ENCODE results near the gene THRAP3. TPM values are rescaled to one million over a fixed set of nuclear protein-coding genes. Genes with fewer than 3 reads are reported as not detected.
A peak's percentile ranks its signal among the peaks of the same experiment; 100 is the strongest.

THRAP3 gene
- total and polyA plus RNA-seq, 2 of the 8 experiments (the other 6 are each of a cell fraction or from before 2014, with no cell fraction given) = 40.2 to 183 TPM

DNA sequence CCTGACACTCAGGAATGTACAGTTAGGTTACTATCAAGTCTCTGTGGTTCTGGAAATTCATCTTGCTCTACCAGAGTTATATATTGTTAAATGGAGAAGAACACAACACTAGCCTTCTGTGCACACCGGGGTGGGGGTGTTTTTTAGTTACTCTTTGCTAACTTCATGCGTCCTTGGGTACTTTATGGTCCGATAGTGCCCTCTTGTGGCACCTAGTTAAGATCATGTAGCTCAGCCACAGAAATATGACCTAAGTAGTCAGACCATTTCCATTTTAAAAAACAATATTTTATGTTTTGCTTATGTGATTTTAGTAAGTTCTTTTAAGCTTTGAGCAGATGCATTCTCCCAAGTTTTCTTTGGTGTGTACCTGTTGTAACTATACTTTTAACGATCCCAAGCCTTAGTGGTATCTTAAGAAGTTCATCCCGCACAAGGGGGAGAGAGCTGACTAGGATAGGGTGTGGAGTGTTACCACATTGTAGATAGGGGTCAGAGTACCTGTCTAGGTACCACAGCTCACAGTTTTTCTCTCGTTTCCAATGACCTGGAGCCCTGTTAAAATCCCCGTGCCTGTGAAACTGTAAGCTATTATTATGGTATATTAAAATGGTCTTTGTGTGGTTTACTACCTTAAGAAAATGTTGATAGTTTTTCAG is 61.3 kb downstream of the THRAP3 start:
- H3K4me2 ChIP-seq (ENCODE audit: insufficient read depth in 1 of 2, low read depth in 2 of 2, low read length in 2 of 2) = no peak overlapping the region
- H3K4me3 ChIP-seq (ENCODE audit: extremely low read depth in 1 of 4, insufficient read depth in 2 of 4, low read depth in 3 of 4, low read length in 4 of 4) = no peak overlapping the region
- no peak overlapping the region for H2BK12ac ChIP-seq (ENCODE audit: low read depth, low read length)
- no peak overlapping the region for H3K23ac ChIP-seq (ENCODE audit: insufficient read length)
- H2BK20ac ChIP-seq (ENCODE audit: low read length) = no peak overlapping the region
- H4K91ac ChIP-seq (replicated peaks; ENCODE audit: insufficient read length, low read length) = no peak overlapping the region
- no peaks in the 10 kb centered on the region for H3K27me3 ChIP-seq (replicated peaks in 1 of 4; ENCODE audit: control insufficient read depth in 3 of 4, extremely low read depth in 1 of 4, insufficient read depth in 3 of 4, low read length in 3 of 4)
- CTCF ChIA-PET (ENCODE audit: partially characterized antibody) = interaction anchor here (0.5 to 3.8 kb wide), 43 partner anchors 9 to 619 kb away, joined by 3 to 68 read pairs (median 4); partner anchors contain the start of genes SH3D21, THRAP3 and TRAPPC3
- no peak overlapping the region for H3K9ac ChIP-seq (replicated peaks in 1 of 4; ENCODE audit: extremely low read depth in 1 of 4, low read depth in 3 of 4, low read length in 3 of 4)
- H2AFZ ChIP-seq (ENCODE audit: low read length) = no peak overlapping the region
- no peak overlapping the region for H3K14ac ChIP-seq (ENCODE audit: insufficient read length)
- H3K4ac ChIP-seq (replicated peaks; ENCODE audit: insufficient read length, low read depth, low read length) = no peak overlapping the region
- POLR2A ChIA-PET (ENCODE audit: partially characterized antibody) = interaction anchor here (0.7 to 1.4 kb wide), 5 partner anchors 16 to 136 kb away, joined by 3 to 4 read pairs (median 3); partner anchors contain the start of gene TRAPPC3
- H3K56ac ChIP-seq (replicated peaks; ENCODE audit: insufficient read length, low read depth, low read length) = no peak overlapping the region
- peaks cover 0 to 27% of the 10 kb centered on the region in 2 experiments; a peak in 2 of 4 replicates for H3K79me2 ChIP-seq (ENCODE audit: control insufficient read depth in 1 of 2, insufficient read depth in 2 of 2, low read length in 2 of 2)
- H3K4me1 ChIP-seq (replicated peaks in 1 of 4; ENCODE audit: control insufficient read depth in 3 of 4, insufficient read depth in 4 of 4, low read length in 3 of 4) = no peaks in the 10 kb centered on the region
- H4K8ac ChIP-seq (ENCODE audit: extremely low read depth, insufficient read depth, low read length) = no peak overlapping the region
- peak; percentile 28 for FAIRE-seq
- no peak overlapping the region for H2AK5ac ChIP-seq (ENCODE audit: low read depth, low read length)
- H2BK5ac ChIP-seq (ENCODE audit: low read depth, low read length) = no peak overlapping the region
- H2BK120ac ChIP-seq (replicated peaks; ENCODE audit: low read depth, low read length) = no peak overlapping the region
- H3K79me1 ChIP-seq (ENCODE audit: low read depth, low read length) = no peaks in the 10 kb centered on the region
- H3K27ac ChIP-seq (ENCODE audit: low read depth, low read length) = no peak overlapping the region
- DNase-seq (ENCODE audit: low read depth in 1 of 2, low spot score in 2 of 2) = peak in 1 of 2 experiments; percentile 53
- peaks cover 23 to 62% (median 52%) of the 10 kb centered on the region in 4 experiments for H3K36me3 ChIP-seq (ENCODE audit: control insufficient read depth in 2 of 4, insufficient read depth in 4 of 4, low read length in 3 of 4)
- no peaks in the 10 kb centered on the region for H3K9me3 ChIP-seq (ENCODE audit: insufficient read depth in 2 of 2, low read depth in 1 of 2, low read length in 1 of 2)
- H4K20me1 ChIP-seq (replicated peaks in 1 of 2; ENCODE audit: control insufficient read depth in 1 of 2, insufficient read depth in 2 of 2, low read length in 2 of 2) = peaks cover 4 to 11% of the 10 kb centered on the region in 2 experiments
- 61% methylated on average over 7 of the region's 7 CpGs; no CpG with 5 or more reads in 1 of the 2 experiments for WGBS, 2 experiments (ENCODE audit: extremely low coverage in 1 of 2, insufficient coverage in 1 of 2, insufficient read length in 1 of 2, insufficient replicate concordance in 2 of 2, low coverage in 1 of 2, low lambda C conversion rate in 2 of 2, missing lambda C conversion rate in 1 of 2)
- H3K18ac ChIP-seq (ENCODE audit: extremely low read depth, low read length) = no peak overlapping the region
- no peak overlapping the region for H2BK15ac ChIP-seq (ENCODE audit: low read length)
- no peak overlapping the region for H4K5ac ChIP-seq (ENCODE audit: insufficient read length, low read depth, low read length)
- H3K23me2 ChIP-seq (ENCODE audit: low read depth, low read length) = no peaks in the 10 kb centered on the region
- TF ChIP-seq RAD21 (IDR thresholded peaks at IDR 0.05 in 1 of 2, conservative IDR thresholded peaks at IDR 0.05 in 1 of 2; ENCODE audit: low read depth in 2 of 2, low read length in 2 of 2) = peak; percentile 78 to 81
- TF ChIP-seq, protein P1, sequence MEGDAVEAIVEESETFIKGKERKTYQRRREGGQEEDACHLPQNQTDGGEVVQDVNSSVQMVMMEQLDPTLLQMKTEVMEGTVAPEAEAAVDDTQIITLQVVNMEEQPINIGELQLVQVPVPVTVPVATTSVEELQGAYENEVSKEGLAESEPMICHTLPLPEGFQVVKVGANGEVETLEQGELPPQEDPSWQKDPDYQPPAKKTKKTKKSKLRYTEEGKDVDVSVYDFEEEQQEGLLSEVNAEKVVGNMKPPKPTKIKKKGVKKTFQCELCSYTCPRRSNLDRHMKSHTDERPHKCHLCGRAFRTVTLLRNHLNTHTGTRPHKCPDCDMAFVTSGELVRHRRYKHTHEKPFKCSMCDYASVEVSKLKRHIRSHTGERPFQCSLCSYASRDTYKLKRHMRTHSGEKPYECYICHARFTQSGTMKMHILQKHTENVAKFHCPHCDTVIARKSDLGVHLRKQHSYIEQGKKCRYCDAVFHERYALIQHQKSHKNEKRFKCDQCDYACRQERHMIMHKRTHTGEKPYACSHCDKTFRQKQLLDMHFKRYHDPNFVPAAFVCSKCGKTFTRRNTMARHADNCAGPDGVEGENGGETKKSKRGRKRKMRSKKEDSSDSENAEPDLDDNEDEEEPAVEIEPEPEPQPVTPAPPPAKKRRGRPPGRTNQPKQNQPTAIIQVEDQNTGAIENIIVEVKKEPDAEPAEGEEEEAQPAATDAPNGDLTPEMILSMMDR (IDR thresholded peaks at IDR 0.05; ENCODE audit: control extremely low read depth in 1 of 3, insufficient read depth in 1 of 3, low read depth in 1 of 3, low read length in 3 of 3) = peak in 2 of 3 experiments; percentile 66 to 67; a peak in 3 of 4 replicates
- no peak for TF ChIP-seq EZH2 (IDR thresholded peaks at IDR 0.05; ENCODE audit: low read depth, low read length, severe bottlenecking)
- no peak for TF ChIP-seq FOSL1 (IDR thresholded peaks at IDR 0.05; ENCODE audit: insufficient read depth, low read depth, low read length)
- 0 out of 2 replicates have a peak, but pooled peaks have one; percentile 36 for TF ChIP-seq KDM5A (IDR thresholded peaks at IDR 0.05; ENCODE audit: low read length)

Data from H1 (cell line).